HS-27A (cell line): ENCODE data around the gene ASPG.
A peak's percentile ranks its signal among the peaks of the same experiment; 100 is the strongest.

Experiments
- DNase-seq: peaks from one replicate; pipeline ENCODE4 v3.0.0-alpha.2; 2012; ENCODE audit warnings: low read depth, missing footprints

Gene ASPG

DNA sequence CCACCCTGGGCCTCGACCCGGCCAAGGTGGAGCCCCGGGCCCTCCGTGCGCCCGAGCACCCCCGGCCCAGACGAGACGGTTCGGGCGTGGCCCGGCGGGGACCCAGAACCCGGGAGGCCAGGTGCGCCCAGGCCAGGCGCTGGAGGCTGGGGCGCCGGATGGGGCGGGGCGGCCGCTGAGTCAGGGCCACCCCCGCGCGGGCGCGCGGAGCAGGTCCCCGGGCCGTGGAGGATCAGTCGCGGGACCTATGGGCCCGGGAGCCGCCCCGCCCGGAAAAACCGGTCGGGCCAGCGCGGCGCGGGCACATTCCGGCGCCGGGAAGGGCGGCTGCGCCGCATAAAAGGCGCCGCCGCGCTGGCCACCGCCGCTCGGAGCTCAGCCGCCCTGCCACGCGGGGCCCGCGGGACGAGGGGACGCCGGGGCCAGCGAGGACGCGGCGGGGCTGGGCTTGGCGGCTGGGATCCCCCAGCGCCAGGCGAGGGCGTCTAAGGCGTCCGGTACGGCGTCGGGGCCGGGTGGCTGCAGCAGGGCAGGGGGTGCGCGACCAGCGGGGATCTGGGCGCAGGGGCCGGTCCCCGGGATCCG is 31.3 kb downstream of the ASPG start:
- DNase-seq = no peak

GRCh38 chr14:104117341-104118005 is 32.0 kb downstream of the ASPG start:
- no peak for DNase-seq

GRCh38 chr14:104118006-104118844 is 32.7 kb downstream of the ASPG start:
- DNase-seq = no peak

DNA sequence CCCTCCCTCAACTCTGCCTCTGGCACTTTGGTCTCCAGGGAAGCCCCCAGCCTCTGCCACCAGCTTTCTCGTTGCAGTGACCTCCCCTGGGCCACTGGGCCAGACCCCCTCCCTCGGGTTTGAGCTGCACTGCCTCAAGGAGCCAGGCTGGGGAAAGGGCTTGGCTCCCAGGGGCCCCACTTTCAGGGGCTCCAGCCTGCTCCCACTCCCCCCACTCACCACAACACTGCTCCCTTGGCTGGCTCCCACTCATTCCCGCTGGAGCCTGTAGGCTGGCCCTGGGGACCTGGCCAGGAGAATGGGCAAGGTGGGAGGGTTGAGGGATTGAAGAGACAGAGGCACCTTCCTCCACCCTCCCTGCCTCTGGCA is 33.6 kb downstream of the ASPG start:
- DNase-seq = no peak

DNA sequence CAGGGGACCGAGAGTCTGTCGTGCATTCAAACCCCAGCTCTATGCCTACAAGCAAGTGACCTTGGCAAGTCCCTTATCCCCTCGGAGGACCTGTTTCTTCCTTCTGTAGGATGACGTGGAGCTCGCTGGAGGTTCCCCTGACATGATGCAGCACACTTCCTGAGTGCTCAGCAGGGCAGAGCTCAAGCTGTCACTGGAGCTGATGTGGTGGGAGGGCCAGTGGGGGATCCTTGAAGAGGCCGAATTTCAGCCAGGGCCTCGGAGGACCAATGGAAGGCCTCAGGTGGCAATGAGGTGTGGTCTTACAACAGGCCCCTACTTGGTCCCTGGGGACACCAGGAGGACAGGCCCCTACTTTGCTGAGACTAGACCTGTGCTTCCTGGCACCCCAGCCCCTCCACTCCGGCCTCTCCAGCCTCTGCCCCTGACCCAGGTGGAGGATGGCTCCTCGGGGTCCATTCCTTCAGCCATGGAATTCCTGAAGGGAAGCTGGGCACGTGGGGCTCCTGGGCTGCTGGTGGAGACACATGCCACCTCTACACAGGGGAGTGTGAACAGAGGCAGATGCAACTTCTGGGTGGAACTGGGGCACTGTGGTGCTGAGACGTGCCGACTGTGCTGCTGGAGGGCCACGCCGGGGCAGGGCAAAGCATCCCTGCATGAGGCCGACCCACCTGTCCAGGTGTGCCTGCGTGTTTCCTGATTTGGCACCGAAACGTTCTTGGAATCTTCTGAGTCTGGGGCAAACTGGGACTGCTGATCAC is 34.2 kb downstream of the ASPG start:
- no peak for DNase-seq

DNA sequence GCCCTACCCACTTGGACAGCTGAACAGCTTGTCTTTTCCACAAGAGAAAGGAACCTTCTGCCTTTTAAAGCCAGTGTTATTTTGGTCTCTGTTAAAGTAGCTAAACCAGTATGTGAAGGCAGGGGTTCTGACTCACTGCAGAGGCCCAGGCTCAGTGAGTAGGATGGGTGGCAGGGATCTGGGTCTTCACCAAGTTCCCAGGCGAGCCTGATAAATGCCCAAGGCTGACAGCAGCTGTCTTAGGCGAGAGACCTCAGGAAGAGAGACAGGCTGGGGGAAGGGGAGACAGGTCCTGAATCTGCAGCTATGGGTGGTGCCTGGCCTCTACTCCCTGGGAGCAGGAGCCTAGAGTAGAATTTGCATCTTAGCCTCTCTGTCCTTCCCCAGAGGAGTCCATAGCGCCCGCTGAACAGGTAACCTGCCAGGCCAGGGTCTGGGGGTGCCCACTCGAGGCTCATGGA is 34.8 kb downstream of the ASPG start:
- no peak for DNase-seq

DNA sequence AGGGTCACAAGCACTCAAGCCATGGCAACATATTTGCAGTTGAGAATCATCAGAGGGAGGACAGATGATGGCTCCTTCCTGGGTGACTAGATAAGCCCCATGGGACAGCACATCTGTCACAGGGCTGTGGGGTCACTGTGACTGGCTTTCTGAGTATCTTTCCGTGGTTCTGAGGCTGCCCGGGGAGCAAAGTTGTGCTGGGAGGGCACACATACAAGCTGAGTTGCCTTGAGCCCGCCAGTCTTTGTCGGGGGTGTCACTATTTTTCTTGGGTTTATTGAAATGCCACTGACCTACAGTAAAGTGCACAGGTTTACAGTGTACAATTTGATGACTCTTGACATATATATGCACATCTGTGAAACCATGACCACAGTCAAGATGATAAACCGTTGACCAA is 35.6 kb downstream of the ASPG start:
- no peak for DNase-seq

GRCh38 chr14:104123879-104124278 is 38.4 kb downstream of the ASPG start:
- DNase-seq = no peak

DNA sequence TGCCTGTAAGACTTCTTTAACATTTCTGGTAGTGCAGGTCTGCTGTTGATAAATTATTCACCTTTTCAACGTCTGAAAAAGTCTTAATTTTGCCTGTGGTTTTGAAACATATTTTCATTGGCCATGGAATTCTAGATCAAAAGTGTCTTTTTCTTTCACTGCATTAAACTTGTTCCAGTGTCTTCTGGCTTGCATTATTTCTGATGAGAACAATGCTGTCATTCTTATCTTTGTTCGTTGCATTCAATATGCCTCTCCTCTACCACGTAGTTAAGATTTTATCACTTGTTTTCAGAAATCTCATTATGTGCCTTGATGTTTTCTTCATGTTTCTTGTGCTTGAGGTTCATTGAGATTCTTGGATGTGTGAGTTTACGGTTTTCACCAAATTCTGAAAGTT is 39.5 kb downstream of the ASPG start:
- DNase-seq = no peak

GRCh38 chr14:104126753-104127152 is 41.3 kb downstream of the ASPG start:
- no peak for DNase-seq

DNA sequence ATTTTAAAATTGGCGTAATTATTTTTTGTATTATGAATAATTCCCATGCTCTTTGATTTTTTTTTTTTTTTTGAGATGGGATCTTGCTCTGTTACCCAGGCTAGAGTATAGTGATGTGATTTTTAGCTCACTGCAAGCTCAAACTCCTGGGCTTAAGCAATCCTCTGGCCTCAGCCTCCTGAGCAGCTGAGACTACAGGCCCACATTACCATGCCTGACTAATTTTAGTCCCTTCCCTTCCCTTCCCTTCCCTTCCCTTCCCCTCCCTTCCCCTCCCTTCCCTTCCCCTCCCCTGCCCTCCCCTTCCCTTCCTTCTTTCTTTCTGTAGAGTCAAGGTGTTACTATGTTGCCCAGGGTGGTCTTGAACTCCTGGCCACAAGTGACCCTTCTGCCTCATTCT is 43.5 kb downstream of the ASPG start:
- DNase-seq = no peak

DNA sequence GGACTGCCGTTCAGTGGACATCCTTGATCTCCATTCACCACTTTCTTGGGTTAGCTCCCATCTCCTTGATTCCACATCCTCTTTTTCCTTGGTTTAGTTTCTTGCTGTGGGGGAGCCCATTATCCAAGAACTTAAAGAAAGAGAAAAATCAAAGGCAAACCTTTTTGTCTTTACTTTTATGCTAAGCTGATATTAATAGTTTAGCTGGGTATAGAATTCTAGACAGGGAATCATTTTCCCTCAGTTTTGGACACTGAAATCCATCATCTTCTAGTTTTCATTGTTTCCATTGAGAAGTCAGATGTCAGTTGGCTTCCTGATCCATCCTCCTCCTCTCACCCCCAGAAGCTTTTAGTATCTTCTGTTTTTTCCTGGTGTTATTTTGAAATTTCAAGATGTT is 44.1 kb downstream of the ASPG start:
- no peak for DNase-seq

GRCh38 chr14:104130974-104131651 is 45.6 kb downstream of the ASPG start:
- peak; percentile 8 for DNase-seq

- no peak for DNase-seq
Measured at GRCh38 chr14:104131968-104132732, 46.6 kb downstream of the ASPG start.

GRCh38 chr14:104132981-104133380 is 47.5 kb downstream of the ASPG start:
- no peak for DNase-seq

- DNase-seq = no peak
Measured at GRCh38 chr14:104133496-104133895, 48.0 kb downstream of the ASPG start.

GRCh38 chr14:104134061-104134965 is 48.8 kb downstream of the ASPG start:
- DNase-seq = no peak

DNA sequence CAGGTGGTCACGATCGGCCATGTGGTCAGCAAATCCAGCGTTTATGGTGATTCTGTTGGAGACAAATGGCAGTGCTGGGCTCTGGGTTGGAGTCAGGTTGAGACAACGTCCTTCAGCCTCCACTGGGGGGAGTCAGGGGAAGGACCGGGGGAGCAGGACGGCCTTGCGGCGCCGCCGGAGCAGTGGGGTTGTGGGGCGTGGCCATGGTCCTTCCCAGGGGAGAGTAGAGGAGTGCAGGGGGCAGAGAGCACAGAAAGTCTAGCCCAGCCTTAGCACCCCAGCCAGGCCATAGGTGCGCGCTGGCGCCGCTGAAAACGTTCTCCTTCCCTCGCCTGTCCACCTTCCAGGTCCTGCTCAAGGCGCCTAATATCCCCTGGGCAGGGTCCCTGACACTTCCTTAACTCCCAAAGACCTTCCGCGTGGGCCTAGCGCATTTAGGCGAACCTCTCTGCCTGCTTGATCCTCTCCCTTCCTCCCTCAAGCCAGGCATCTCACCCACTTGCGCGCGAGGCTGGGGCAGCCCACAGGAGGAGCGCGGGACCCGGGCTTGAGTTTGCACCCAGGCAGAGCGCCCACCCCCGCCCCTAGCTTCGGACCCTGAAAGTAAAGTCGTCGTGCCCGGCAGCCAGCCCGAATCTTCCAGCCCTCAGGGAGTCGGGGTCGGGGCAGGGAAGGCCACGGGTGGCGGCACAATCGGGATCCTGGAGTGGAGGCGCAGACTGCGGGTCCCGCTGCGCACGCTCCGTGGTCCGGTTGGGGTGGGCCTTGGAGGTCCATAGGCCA is 49.8 kb downstream of the ASPG start:
- DNase-seq = no peak

DNA sequence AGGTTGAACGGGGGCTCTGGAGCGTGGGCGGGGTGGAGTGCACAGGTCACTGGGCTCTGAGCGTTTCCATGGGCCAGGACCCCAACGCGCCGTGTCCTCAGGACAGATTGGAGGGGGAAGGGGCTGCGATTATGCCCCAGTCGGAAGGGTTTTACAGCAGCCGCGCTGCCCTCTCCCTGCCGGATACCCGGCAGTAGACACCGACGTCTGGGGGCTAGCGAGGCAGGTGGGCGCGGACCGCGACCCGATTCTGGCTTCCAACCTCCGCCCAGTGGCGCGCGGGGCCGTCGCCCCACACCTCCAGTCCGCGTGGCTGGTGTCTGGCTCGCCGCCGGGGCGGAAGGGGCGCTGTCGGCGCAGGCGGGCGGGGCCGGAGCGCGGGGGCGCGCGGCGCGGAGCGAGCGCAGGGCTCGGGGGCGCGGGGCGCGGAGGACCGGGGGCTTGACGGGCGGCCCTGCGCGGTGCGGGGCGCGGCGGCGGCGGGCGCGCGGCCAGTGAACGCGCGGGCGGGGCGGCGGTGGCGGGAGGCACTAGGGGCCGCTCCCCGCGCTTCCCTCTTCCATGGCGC is 50.5 kb downstream of the ASPG start:
- DNase-seq = no peak
